HuH-7 (cell line): Measurements from ENCODE around the gene CWH43.
A peak's percentile ranks its signal among the peaks of the same experiment; 100 is the strongest.
"Not testable (repeated sequence)": the region's sequence is repeated elsewhere in the genome, so short reads cannot be mapped to it uniquely, and the experiment has no call there.

ENCODE experiments used
- DNase-seq: peaks from one replicate; pipeline ENCODE4 v3.0.0; 2011; ENCODE audit warnings: low spot score

CWH43 gene

GRCh38 chr4:48985976-48986653 is at the start of gene CWH43:
Gene CWH43, plus strand, starts transcription at chr4:48986275. Its CDS starts 155 bp downstream, at chr4:48986430.
- no peak for DNase-seq

DNA sequence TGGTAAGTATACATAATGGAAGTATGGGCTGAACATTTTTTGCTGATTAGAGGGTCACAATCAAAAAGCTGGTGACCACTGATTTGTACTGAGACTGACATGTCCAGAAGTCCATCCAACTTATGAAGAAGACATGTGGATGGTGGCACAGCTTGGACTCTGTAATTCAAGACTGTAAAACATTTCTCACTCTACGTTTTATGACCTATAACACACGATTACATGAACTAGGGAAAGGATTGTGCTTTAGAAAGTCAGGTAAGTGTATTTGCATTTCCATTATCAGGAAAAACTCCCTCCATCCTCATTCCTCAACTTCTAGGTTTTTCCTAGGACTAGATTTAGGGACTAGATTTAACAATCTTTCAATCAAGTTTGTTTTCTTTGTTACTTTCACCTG is 49.0 kb upstream of the CWH43 start:
- DNase-seq: no peak

GRCh38 chr4:48938831-48939230 is 47.2 kb upstream of the CWH43 start:
- no peak for DNase-seq

GRCh38 chr4:48939785-48940184 is 46.3 kb upstream of the CWH43 start:
- DNase-seq: no peak

DNA sequence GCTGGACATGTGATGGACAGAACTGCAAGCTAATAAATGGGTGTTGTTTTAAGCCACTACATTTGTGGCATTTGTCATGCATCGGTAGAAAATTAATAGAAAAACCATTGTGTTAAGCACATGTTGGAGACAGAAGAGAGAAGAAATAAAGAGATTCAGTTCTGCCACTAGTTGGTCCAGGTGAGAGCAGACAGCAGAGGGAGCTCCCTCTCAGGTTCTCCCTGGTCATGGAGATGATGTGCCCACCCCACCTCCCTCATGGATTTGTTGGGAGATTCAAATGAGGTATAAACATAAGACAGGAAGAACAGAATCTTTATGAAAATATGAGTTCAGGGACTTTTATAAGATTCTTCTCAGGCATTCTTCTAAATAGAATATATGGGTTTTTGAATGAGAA is 42.7 kb upstream of the CWH43 start:
- peak; percentile 17 for DNase-seq

GRCh38 chr4:48944252-48944651 is 41.8 kb upstream of the CWH43 start:
- no peak for DNase-seq

DNA sequence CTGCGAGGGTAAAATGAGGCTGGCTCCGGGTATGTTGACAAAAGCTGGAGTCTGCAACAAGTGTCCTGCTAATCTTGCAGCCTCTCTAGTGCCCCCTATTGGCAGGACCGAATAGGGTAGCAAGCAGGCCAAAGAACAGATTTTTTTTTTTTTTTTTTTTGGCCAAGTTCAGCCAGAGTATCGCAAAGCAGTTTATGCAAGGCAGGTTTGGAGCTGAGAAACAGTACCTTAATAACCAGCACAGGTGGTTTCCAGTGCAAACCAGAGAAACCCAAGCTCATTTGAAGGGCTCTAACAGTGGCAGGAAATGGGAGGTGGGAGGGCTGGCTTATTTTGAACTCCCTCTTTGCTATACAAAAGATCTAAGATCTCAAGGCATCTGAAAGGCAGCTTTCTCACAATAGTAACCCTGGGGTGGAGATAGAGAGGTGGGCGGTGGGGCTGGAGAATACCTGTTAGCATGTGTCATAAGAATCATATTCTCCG is 41.3 kb upstream of the CWH43 start:
- DNase-seq: no peak

- no peak for DNase-seq
These were observed 40.1 kb upstream of the CWH43 start for GRCh38 chr4:48945981-48946380.

- DNase-seq: no peak
These were observed 38.3 kb upstream of the CWH43 start for GRCh38 chr4:48947731-48948130.

GRCh38 chr4:48949086-48949485 is 37.0 kb upstream of the CWH43 start:
- no peak for DNase-seq

GRCh38 chr4:48949518-48950219 is 36.4 kb upstream of the CWH43 start:
- DNase-seq: no peak

GRCh38 chr4:48954314-48954713 is 31.8 kb upstream of the CWH43 start:
- DNase-seq: no peak

DNA sequence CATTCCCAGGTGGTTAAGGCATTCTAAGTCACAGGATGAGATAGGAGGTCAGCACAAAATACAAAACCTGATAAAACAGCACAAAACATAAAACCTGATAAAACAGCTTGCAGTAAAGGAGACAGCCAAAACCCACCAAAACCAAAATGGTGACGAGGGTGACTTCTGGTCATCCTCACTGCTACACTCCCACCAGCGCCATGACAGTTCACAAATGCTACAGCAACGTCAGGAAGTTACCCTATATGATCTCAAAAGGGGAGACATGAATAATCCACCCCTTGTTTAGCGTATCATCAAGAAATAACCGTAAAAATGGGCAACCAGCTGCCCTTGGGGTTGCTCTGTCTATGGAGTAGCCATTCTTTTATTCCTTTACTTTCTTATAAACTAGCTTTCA is 28.7 kb upstream of the CWH43 start:
- not testable (repeated sequence) for DNase-seq

GRCh38 chr4:48958582-48958981 is 27.5 kb upstream of the CWH43 start:
- DNase-seq: no peak

DNA sequence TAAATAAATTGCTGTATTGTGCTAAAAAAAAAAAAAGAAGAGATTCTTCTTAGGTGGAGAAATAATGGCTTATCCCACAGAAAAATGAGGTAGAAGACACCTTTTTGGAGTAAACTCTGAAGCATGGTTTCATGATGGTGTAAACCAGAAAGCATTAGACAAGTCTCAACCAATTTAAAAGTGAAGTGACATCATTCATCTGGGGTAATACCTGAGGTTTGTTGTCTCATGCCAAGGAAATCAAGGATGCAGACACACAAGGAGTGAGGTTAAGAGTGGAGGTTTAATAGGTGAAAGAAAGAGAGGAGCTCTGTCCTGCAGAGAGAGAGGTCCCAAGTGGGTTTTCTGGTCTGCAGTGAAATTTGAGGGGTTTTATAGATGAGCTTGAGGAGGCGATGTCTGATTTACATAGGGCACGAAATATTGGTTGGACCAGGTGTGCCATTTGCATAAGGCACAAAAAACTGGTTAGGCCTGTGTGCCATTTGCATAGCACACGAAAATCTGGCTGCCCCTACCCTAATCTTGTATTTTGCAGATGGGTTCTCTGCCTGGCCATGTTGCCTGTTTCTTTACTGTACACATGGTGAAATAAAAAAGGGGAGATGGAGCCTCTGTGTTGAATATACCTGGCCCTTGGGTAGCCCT is 25.0 kb upstream of the CWH43 start:
- no peak for DNase-seq

DNA sequence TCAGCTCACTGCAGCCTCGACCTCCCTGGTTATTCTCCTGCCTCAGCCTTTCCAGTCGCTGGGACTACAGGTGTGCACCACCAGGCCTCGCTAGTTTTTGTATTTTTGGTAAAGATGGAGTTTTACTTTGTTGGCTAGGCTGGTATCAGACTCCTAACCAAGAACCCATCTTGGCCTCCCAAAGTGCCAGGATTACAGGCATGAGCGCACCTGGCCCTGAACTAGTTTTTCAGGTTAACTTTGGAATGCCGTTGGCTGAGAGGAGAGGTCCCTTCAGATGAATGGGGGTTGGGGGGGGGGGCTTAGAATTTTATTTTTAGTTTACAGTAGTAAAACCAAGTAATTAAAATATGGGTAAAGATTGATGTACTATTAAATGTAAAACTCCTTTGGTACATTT is 23.4 kb upstream of the CWH43 start:
- DNase-seq: no peak

GRCh38 chr4:48963042-48963679 is 22.9 kb upstream of the CWH43 start:
- peak; percentile 53 for DNase-seq

- no peak for DNase-seq
These were observed 19.0 kb upstream of the CWH43 start for GRCh38 chr4:48967101-48967500.

GRCh38 chr4:48967631-48968030 is 18.4 kb upstream of the CWH43 start:
- DNase-seq: no peak

GRCh38 chr4:48968814-48969213 is 17.3 kb upstream of the CWH43 start:
- no peak for DNase-seq

DNA sequence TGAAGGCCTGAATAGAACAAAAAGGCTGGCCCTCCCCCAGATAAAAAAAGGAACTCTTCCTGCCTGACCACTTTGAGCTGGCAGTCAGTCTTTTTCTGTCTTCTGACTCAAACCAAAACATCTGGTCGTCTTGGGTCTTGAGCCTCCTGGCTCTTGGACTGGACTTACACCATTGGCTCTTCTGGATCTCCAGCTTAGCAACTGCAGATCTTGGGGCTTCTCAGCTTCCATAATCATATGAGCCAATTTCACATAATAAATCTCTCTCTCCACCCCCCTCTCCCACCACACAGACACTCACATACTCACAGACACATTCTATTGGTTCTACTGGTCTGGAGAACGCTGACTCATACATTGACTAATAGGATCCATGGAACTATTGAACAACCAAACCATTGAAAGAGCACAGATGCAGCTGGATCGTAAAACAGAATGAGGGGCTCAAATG is 15.6 kb upstream of the CWH43 start:
- no peak for DNase-seq

GRCh38 chr4:48974979-48975640 is 11.0 kb upstream of the CWH43 start:
- no peak for DNase-seq
